HUES64 (cell line): Measurements from ENCODE around the gene MAB21L4.

Source experiments
- H3K27ac ChIP-seq: 2 replicates; pipeline ENCODE4 v1.7.0; 2013; ENCODE audit warnings: low read depth, low read length, inconsistent platforms
- H3K27me3 ChIP-seq: 2 replicates; pipeline ENCODE4 v1.6.1; 2013; ENCODE audit warnings: mild to moderate bottlenecking, low read length; ENCODE audit not compliant: insufficient read depth
- H3K36me3 ChIP-seq: 2 replicates; pipeline ENCODE4 v1.6.1; 2013; ENCODE audit warnings: mild to moderate bottlenecking, low read length; ENCODE audit not compliant: insufficient read depth
- H3K4me1 ChIP-seq: 2 replicates; pipeline ENCODE4 v1.6.1; 2013; ENCODE audit warnings: mild to moderate bottlenecking, low read length, moderate library complexity; ENCODE audit not compliant: insufficient read depth
- H3K4me3 ChIP-seq: 2 replicates; pipeline ENCODE4 v1.5.1; 2013; ENCODE audit warnings: mild to moderate bottlenecking, low read length, moderate library complexity
- H3K9ac ChIP-seq: 2 replicates; pipeline ENCODE4 v1.6.1; 2013; ENCODE audit warnings: mild to moderate bottlenecking, low read depth, low read length
- H3K9me3 ChIP-seq: 2 replicates; pipeline ENCODE4 v1.6.1; 2013; ENCODE audit warnings: low read depth, low read length; ENCODE audit not compliant: insufficient read depth
- WGBS: fragments of 150-250, 120-280 bp; methylation state at CpG from one replicate; pipeline ENCODE4 v1.1.7; 2013; ENCODE audit warnings: missing lambda C conversion rate; 5-methylcytosine and 5-hydroxymethylcytosine counted together

Gene MAB21L4

GRCh38 chr2:240858321-240858720, 37.6 kb downstream of the MAB21L4 start:
- Histone ChIP-seq H3K27me3 (no peaks in the 10 kb centered on the region; the same call in 1 of the 2 replicates), H3K4me3 (no peak overlapping the region), H3K9me3 (no peaks in the 10 kb centered on the region; the same call in 1 of the 2 replicates), H3K27ac (no peak overlapping the region), H3K36me3 (no peaks in the 10 kb centered on the region), H3K9ac (no peak overlapping the region), H3K4me1 (no peaks in the 10 kb centered on the region)
- WGBS = 94% methylated on average over 13 of the region's 13 CpGs

- H3K4me3 ChIP-seq = no peak overlapping the region
- H3K36me3 ChIP-seq = no peaks in the 10 kb centered on the region
- no peaks in the 10 kb centered on the region; the same call in 1 of the 2 replicates for H3K9me3 ChIP-seq
- no peak overlapping the region for H3K27ac ChIP-seq
- WGBS = 90% methylated on average over 21 of the region's 21 CpGs
- H3K27me3 ChIP-seq = no peaks in the 10 kb centered on the region; the same call in 1 of the 2 replicates
- H3K4me1 ChIP-seq = no peaks in the 10 kb centered on the region
- H3K9ac ChIP-seq = no peak overlapping the region
These were observed 38.6 kb downstream of the MAB21L4 start for GRCh38 chr2:240857039-240858008.

- Histone ChIP-seq H3K9me3 (no peaks in the 10 kb centered on the region; the same call in 1 of the 2 replicates), H3K4me3 (no peak overlapping the region), H3K9ac (no peak overlapping the region), H3K36me3 (no peaks in the 10 kb centered on the region), H3K27ac (no peak overlapping the region), H3K27me3 (no peaks in the 10 kb centered on the region; the same call in 1 of the 2 replicates), H3K4me1 (peaks cover 3% of the 10 kb centered on the region; the same call in 1 of the 2 replicates)
- WGBS = 81% methylated on average over 21 of the region's 21 CpGs
These were observed 39.6 kb downstream of the MAB21L4 start for GRCh38 chr2:240856151-240856980.

- H3K27ac ChIP-seq = no peak overlapping the region
- H3K9ac ChIP-seq = no peak overlapping the region
- no peaks in the 10 kb centered on the region for H3K36me3 ChIP-seq
- no peak overlapping the region for H3K4me3 ChIP-seq
- WGBS = 96% methylated on average over 8 of the region's 8 CpGs
- no peaks in the 10 kb centered on the region; the same call in 1 of the 2 replicates for H3K27me3 ChIP-seq
- no peaks in the 10 kb centered on the region; the same call in 1 of the 2 replicates for H3K9me3 ChIP-seq
- peaks cover 4% of the 10 kb centered on the region; the same call in 1 of the 2 replicates for H3K4me1 ChIP-seq
These were observed 40.3 kb downstream of the MAB21L4 start for GRCh38 chr2:240855670-240856069.

GRCh38 chr2:240852671-240853314, 43.2 kb downstream of the MAB21L4 start:
- WGBS = 95% methylated on average over 15 of the region's 15 CpGs
- H3K36me3 ChIP-seq = no peaks in the 10 kb centered on the region

GRCh38 chr2:240851078-240851991, 44.6 kb downstream of the MAB21L4 start:
- Histone ChIP-seq H3K27ac (no peak overlapping the region), H3K4me1 (peaks cover 4% of the 10 kb centered on the region; the same call in 1 of the 2 replicates), H3K4me3 (no peak overlapping the region), H3K36me3 (no peaks in the 10 kb centered on the region), H3K9ac (no peak overlapping the region), H3K27me3 (no peaks in the 10 kb centered on the region), H3K9me3 (peaks cover under 1% of the 10 kb centered on the region; the same call in 1 of the 2 replicates)
- WGBS = 54% methylated on average over 33 of the region's 33 CpGs

More at GRCh38 chr2:240852671-240853314, 43.2 kb downstream of the MAB21L4 start:
- Histone ChIP-seq H3K9me3 (no peaks in the 10 kb centered on the region; the same call in 1 of the 2 replicates), H3K4me3 (no peak overlapping the region), H3K27me3 (no peaks in the 10 kb centered on the region), H3K9ac (no peak overlapping the region), H3K4me1 (peaks cover 4% of the 10 kb centered on the region; the same call in 1 of the 2 replicates), H3K27ac (no peak overlapping the region)

- no peaks in the 10 kb centered on the region for H3K27me3 ChIP-seq
- no peak overlapping the region for H3K9ac ChIP-seq
- no peak overlapping the region for H3K4me3 ChIP-seq
- H3K4me1 ChIP-seq = peaks cover 4% of the 10 kb centered on the region; the same call in 1 of the 2 replicates
- no peaks in the 10 kb centered on the region for H3K36me3 ChIP-seq
- 84% methylated on average over 11 of the region's 11 CpGs for WGBS
- H3K27ac ChIP-seq = no peak overlapping the region
- H3K9me3 ChIP-seq = peaks cover 6% of the 10 kb centered on the region
These were observed 45.2 kb downstream of the MAB21L4 start for GRCh38 chr2:240850756-240851077.

GRCh38 chr2:240850026-240850425, 45.9 kb downstream of the MAB21L4 start:
- peaks cover 9% of the 10 kb centered on the region for H3K9me3 ChIP-seq
- peaks cover 4% of the 10 kb centered on the region; the same call in 1 of the 2 replicates for H3K4me1 ChIP-seq
- no peak overlapping the region for H3K27ac ChIP-seq
- no peaks in the 10 kb centered on the region for H3K27me3 ChIP-seq
- no peak overlapping the region for H3K4me3 ChIP-seq
- no peak overlapping the region for H3K9ac ChIP-seq
- 93% methylated on average over 11 of the region's 11 CpGs for whole genome bisulfite sequencing
- no peaks in the 10 kb centered on the region for H3K36me3 ChIP-seq

GRCh38 chr2:240848900-240849680, 46.9 kb downstream of the MAB21L4 start:
- Histone ChIP-seq H3K9ac (no peak overlapping the region), H3K4me3 (no peak overlapping the region), H3K27ac (no peak overlapping the region), H3K36me3 (no peaks in the 10 kb centered on the region), H3K4me1 (peaks cover 4% of the 10 kb centered on the region; the same call in 1 of the 2 replicates), H3K9me3 (peaks cover 9% of the 10 kb centered on the region), H3K27me3 (no peaks in the 10 kb centered on the region)
- 88% methylated on average over 12 of the region's 12 CpGs for WGBS
